ENCODE data around the gene APLP1.
A peak's percentile ranks its signal among the peaks of the same experiment; 100 is the strongest.
"Not testable (repeated sequence)": the region's sequence is repeated elsewhere in the genome, so short reads cannot be mapped to it uniquely, and the experiment has no call there.

APLP1 gene

DNA sequence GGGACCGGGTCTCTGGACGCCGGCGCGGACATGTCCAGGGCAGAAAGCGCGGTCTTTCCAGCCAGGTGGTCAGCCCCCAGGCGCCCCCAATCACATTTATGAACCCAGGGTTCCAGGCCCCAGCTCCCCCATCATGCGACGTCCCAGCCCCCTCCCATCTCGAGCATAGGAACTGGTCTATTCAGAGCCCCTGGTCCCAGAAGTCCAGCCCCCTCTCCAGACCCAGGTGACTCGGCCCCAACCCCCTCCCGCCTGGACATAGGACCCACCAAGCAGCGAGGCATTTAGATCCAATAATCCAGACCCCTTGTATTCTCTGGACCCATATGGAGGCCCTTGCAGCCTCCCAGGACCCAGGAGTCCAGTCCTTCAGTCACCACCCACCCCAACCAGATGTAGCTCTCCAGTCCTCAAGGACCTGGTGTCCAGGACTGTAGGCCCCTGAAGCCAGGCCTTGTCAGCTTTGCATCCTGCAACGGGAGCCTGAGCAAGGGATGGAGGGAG, 501 bp downstream of the APLP1 start:
- H3K27me3 Mint-ChIP-seq = peaks cover 81% of the 10 kb centered on the region
- H3K4me3 Mint-ChIP-seq = peak overlapping the region; percentile 65 to 71
- H3K9me3 Mint-ChIP-seq = no peaks in the 10 kb centered on the region
- H3K4me1 Mint-ChIP-seq = peaks cover 19% of the 10 kb centered on the region
- H3K27ac Mint-ChIP-seq = peak overlapping the region in 1 of 2 donors; percentile 10
- no peak for DNase-seq
- ATAC-seq = peak; percentile 0

DNA sequence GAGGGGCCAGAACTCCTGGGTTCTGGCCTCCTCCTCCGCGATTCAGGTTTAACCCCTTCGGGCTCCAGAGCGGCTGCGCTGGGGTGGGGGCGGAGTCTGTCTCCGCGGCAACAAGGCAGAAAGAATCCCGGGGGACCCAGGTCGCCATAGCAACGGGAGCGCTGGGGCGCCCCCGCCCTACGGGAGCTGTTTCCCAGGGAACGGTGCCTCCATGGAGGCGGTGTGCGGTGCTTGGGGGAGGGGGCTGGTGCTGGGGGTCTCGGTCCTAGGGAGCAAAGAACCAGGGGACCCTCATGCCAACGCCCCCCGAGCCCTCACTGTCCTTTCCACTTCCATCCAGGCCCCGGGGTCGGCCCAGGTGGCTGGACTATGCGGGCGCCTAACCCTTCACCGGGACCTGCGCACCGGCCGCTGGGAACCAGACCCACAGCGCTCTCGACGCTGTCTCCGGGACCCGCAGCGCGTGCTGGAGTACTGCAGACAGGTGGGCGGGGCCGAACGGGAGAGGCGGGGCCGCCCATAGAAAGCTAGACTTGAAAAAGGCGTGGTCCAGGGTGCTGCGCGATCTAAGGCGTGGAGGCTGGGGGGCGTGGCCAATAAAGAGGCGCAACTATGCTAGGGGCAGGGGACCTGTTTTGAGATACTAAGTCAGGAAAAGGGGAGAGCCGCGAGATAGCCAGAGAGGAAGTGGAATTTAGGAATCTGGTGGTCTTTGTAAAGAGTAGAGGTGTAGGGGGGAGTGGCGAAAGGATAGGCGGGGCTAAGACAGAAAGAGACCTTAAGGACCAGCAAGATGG, 1.2 kb downstream of the APLP1 start:
- no peak overlapping the region for H3K27ac Mint-ChIP-seq
- peaks cover 19% of the 10 kb centered on the region for H3K4me1 Mint-ChIP-seq
- peak overlapping the region; percentile 71 to 89 for H3K4me3 Mint-ChIP-seq
- ATAC-seq = peak; percentile 92
- H3K9me3 Mint-ChIP-seq = no peaks in the 10 kb centered on the region
- H3K27me3 Mint-ChIP-seq = peaks cover 75% of the 10 kb centered on the region
- peak; percentile 88 to 90 for DNase-seq

DNA sequence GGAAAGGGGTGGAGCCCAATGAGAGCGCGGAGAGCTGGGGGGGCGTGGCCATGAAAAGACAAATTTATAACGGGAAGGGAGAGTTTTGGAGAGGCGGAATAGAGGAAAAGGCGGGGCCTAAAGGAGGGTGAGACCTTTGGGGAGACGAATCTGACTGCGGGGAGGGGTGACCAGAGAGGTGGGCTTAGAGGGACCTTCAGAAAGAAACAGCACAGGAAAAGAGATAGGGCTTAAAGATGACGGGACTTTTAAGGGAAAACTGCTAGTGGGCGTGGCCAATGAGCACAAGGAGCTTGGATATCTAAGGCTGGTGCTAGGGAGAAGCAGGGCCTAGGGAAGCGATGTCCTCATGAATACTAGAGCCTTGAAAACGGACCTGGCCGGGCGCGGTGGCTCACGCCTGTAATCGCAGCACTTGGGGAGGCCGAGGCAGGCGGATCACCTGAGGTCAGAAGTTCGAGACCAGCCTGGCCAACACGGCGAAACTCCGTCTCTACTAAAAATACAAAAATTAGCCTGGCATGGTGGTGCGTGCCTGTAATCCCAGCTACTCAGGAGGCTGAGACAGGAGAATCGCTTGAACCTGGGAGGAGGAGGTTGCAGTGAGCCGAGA, 1.9 kb downstream of the APLP1 start:
- peaks cover 68% of the 10 kb centered on the region for H3K27me3 Mint-ChIP-seq
- DNase-seq, H3K9me3 Mint-ChIP-seq: not testable (repeated sequence)

DNA sequence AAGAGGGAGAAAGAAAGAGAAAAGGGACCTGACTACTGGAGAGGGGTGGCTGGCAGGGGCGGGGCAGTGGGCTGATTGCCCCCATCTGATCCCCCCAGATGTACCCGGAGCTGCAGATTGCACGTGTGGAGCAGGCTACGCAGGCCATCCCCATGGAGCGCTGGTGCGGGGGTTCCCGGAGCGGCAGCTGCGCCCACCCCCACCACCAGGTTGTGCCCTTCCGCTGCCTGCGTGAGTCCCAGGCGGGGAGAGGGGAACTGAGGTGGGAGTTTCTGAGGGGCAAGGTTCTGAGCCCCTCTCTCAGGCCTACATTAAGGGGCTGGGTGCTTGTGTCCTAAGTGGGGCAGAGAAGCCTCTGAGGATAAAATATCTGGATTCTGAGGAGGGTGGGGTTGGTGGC, 2.4 kb downstream of the APLP1 start:
- DNase-seq = no peak
- Mint-ChIP-seq H3K27me3 (peaks cover 63% of the 10 kb centered on the region), H3K27ac (no peak overlapping the region), H3K4me3 (no peak overlapping the region), H3K4me1 (peaks cover 19% of the 10 kb centered on the region), H3K9me3 (no peaks in the 10 kb centered on the region)
- no peak for ATAC-seq

More for the DNA sequence above, 1.9 kb downstream of the APLP1 start:
- not testable (repeated sequence) for H3K27ac Mint-ChIP-seq, ATAC-seq
- H3K4me1 Mint-ChIP-seq = peaks cover 19% of the 10 kb centered on the region
- peak overlapping the region; percentile 71 to 89 for H3K4me3 Mint-ChIP-seq

DNA sequence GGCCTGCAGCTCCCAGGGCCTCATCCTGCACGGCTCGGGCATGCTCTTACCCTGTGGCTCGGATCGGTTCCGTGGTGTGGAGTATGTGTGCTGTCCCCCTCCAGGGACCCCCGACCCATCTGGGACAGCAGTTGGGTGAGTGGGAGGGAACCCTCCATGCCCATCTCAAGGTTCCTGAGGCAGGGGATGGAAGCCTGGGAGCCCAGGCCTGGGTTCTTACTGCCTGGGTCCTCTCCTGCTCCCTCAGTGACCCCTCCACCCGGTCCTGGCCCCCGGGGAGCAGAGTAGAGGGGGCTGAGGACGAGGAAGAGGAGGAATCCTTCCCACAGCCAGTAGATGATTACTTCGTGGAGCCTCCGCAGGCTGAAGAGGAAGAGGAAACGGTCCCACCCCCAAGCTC, 3.2 kb downstream of the APLP1 start:
- no peak overlapping the region for H3K27ac Mint-ChIP-seq
- H3K4me3 Mint-ChIP-seq = no peak overlapping the region
- DNase-seq (no peak), ATAC-seq (no peak)
- H3K9me3 Mint-ChIP-seq = no peaks in the 10 kb centered on the region
- peaks cover 19% of the 10 kb centered on the region for H3K4me1 Mint-ChIP-seq
- peaks cover 55% of the 10 kb centered on the region for H3K27me3 Mint-ChIP-seq

DNA sequence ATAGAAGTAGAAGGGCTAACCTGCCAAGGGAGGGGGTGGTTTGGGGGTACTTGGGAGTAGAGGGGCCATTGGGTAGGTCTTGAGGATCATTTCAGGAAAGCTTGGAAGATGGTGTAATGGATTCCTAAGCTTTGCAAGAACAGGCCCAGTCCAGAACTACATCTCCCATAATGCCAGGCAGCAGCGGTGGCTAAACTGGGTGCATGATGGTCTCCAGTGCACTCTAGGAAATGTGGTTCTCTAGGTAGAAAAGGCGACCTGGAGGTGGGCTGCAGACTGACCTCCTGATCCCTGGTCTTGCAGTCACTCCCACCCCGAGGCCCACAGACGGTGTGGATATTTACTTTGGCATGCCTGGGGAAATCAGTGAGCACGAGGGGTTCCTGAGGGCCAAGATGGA, 3.8 kb downstream of the APLP1 start:
- no peak overlapping the region for H3K4me3 Mint-ChIP-seq
- peaks cover 50% of the 10 kb centered on the region for H3K27me3 Mint-ChIP-seq
- peaks cover 19% of the 10 kb centered on the region for H3K4me1 Mint-ChIP-seq
- H3K27ac Mint-ChIP-seq = no peak overlapping the region
- no peaks in the 10 kb centered on the region for H3K9me3 Mint-ChIP-seq
- ATAC-seq (no peak), DNase-seq (no peak)

DNA sequence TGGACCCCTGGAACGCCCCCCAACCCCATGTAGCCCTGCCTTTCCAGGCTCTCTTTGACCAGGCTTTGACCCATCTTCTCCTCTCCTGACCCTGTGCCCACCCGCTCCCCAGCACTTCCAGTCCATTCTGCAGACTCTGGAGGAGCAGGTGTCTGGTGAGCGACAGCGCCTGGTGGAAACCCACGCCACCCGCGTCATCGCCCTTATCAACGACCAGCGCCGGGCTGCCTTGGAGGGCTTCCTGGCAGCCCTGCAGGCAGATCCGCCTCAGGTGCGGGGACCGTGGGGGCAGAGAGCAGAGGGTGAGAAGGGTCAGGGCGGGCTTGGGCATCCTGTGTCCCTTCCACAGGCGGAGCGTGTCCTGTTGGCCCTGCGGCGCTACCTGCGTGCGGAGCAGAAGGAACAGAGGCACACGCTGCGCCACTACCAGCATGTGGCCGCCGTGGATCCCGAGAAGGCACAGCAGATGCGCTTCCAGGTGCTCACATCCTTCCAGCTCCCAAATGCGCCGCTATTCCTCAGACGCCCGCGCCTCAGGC, 6.1 kb downstream of the APLP1 start:
- Mint-ChIP-seq H3K4me3 (no peak overlapping the region), H3K9me3 (no peaks in the 10 kb centered on the region), H3K27me3 (peaks cover 56% of the 10 kb centered on the region), H3K27ac (no peak overlapping the region), H3K4me1 (peaks cover 17% of the 10 kb centered on the region)
- DNase-seq = no peak
- no peak for ATAC-seq

DNA sequence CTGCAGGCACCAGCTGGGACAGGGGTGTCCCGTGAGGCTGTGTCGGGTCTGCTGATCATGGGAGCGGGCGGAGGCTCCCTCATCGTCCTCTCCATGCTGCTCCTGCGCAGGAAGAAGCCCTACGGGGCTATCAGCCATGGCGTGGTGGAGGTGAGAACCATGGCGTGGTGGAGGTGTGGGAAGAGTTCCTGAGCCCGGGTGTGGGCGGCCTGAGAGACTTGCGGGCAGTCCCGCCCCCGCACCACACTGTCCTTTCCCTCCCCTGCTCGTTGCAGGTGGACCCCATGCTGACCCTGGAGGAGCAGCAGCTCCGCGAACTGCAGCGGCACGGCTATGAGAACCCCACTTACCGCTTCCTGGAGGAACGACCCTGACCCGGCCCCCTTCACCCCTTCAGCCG, 10.7 kb downstream of the APLP1 start:
- H3K27me3 Mint-ChIP-seq = peaks cover 32% of the 10 kb centered on the region

DNA sequence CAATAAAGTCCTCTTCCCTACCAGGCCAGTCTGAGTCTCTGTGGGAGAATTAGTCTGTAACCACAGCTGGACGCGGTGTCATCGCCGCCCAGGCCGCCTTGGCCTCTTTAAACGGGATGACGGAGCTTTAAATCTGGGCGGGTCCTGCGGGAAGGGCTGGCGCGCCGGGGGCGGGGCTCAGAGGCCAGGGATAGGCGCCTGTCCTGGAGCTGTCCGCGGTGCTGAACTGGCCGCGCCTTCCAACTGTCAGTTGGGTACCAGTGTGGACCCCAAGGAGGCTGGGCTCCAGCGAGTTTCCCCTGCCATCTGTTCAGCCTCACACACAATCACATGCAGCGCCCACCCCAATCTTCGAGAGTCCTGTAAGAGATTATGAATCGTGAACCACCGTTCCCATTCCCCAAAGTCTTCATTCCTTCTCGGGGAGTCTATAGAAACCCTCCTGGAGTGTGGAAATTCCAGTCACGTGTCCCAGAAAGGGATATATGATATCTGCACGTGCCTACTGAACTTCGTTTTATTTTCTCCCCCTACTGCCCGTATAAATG, 11.5 kb downstream of the APLP1 start:
- H3K4me3 Mint-ChIP-seq = peak overlapping the region in 1 of 2 donors; percentile 38
- H3K9me3 Mint-ChIP-seq = no peaks in the 10 kb centered on the region
- peak overlapping the region in 1 of 2 donors; percentile 92 for H3K27ac Mint-ChIP-seq
- peaks cover 13% of the 10 kb centered on the region for H3K4me1 Mint-ChIP-seq
- H3K27me3 Mint-ChIP-seq = peaks cover 32% of the 10 kb centered on the region
- ATAC-seq (peak; percentile 76), DNase-seq (peak; percentile 80)

More for the DNA sequence above, 10.7 kb downstream of the APLP1 start:
- peak overlapping the region in 1 of 2 donors; percentile 92 for H3K27ac Mint-ChIP-seq
- H3K9me3 Mint-ChIP-seq = no peaks in the 10 kb centered on the region
- DNase-seq (no peak), ATAC-seq (no peak)
- H3K4me3 Mint-ChIP-seq = no peak overlapping the region
- peaks cover 13% of the 10 kb centered on the region for H3K4me1 Mint-ChIP-seq

DNA sequence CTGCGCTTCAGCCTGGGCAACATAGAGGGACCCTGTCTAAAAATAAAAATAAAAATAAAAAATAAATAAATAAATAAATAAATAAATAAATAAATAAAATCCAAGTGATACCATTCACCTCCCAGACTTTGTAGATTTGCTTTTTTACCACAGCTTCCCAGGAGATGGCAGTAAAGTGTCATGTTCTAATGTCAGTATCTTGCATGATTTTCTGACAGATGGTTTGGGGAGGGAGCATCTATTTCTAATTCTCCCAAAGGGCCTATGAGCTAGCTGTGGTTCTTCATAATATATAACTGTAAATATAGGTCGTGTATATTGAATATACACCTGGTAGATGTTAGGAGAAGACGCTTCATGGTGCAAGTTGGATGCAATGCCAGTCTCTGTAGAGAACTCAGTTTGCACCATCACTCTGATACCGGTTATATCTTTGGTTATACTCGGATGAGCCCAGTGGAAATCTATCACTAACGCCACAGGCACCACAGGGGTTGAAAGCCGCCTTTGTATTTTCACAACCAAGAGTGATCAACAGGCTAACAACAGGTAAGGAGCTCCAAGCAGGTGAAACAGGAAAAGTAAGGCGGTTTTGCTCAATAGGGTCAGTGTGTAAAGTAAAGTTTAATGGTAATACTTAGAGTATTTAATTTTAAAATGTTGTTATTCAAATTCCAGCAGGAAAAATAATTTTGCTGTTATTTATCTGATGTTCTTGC, 13.9 kb downstream of the APLP1 start:
- H3K9me3 Mint-ChIP-seq = no peaks in the 10 kb centered on the region
- H3K27me3 Mint-ChIP-seq = peaks cover 30% of the 10 kb centered on the region
- no peak overlapping the region for H3K4me3 Mint-ChIP-seq
- peak; percentile 61 for ATAC-seq
- H3K27ac Mint-ChIP-seq = no peak overlapping the region
- H3K4me1 Mint-ChIP-seq = peaks cover 20% of the 10 kb centered on the region
- DNase-seq = peak; percentile 40 to 54

DNA sequence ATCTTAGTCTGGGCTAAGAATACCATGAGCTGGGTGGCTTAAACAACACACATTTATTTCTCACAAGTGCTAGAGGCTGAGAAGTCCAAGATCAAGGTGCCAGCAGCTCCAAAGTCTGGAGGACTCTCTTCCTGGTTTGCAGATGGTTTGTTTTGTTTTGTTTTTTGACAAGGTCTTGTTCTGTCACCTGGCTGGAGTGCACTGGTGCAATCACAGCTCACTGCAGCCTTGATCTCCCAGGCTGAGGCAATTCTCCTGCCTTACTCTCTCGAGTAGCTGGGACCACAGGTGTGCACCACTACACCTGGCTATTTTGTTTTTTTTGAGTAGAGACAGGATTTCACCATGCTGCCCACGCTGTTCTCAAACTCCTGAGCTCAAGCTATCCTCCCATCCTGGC, 15.5 kb downstream of the APLP1 start:
- no peak for DNase-seq
- no peaks in the 10 kb centered on the region for H3K9me3 Mint-ChIP-seq
- no peak overlapping the region for H3K27ac Mint-ChIP-seq
- peaks cover 26% of the 10 kb centered on the region for H3K4me1 Mint-ChIP-seq
- peak; percentile 37 for ATAC-seq
- peaks cover 14% of the 10 kb centered on the region for H3K27me3 Mint-ChIP-seq
- H3K4me3 Mint-ChIP-seq = no peak overlapping the region

DNA sequence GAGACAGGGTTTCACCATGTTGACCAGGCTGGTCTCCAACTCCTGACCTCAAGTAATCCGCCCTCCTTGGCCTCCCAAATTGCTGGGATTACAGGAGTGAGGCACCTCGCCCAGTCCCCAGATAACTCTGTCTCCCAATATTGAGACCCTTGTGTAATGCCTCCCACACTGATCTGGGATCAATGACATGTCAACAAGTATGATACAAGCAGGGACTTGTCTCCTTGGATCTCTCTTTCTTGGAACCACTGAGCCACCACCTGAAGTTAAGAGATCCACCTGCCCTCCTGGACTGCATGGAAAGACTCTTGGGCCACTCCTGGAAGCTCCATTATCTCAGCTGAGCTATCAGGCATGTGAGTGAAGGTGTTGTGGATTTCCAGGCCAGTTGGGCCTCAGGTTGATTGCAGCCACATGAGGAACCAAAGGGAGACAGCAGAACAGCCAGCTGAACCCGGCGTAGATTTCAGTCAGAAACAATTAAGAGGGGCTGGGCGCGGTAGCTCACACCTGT, 16.9 kb downstream of the APLP1 start:
- ATAC-seq = no peak
- no peak for DNase-seq
- Mint-ChIP-seq H3K4me1 (peaks cover 20% of the 10 kb centered on the region), H3K4me3 (no peak overlapping the region), H3K27ac (peak overlapping the region in 1 of 2 donors; percentile 66), H3K27me3 (peaks cover under 1% of the 10 kb centered on the region), H3K9me3 (no peaks in the 10 kb centered on the region)

DNA sequence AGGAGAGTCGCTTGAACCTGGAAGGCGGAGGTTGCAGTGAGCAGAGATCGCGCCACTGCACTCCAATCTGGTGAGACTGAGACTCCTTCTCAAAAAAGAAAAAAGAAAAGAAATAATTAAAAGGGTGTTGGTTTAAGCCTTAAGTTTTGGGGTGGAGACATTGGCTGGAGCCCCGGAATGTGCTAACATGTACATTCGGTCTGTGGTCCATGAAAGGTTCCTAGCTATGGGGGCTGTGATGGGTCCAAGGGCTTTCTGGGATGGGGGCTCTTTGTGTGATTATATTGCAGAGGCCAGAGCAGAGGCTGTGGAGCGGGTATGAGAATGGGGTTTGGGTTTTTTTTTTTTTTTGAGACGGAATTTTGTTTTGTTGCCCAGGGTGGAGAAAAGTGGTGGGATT, 17.5 kb downstream of the APLP1 start:
- Mint-ChIP-seq H3K9me3 (no peaks in the 10 kb centered on the region), H3K27me3 (no peaks in the 10 kb centered on the region), H3K27ac (peak overlapping the region in 1 of 2 donors; percentile 91), H3K4me3 (no peak overlapping the region), H3K4me1 (peaks cover 24% of the 10 kb centered on the region)
- ATAC-seq = no peak
- DNase-seq = no peak

DNA sequence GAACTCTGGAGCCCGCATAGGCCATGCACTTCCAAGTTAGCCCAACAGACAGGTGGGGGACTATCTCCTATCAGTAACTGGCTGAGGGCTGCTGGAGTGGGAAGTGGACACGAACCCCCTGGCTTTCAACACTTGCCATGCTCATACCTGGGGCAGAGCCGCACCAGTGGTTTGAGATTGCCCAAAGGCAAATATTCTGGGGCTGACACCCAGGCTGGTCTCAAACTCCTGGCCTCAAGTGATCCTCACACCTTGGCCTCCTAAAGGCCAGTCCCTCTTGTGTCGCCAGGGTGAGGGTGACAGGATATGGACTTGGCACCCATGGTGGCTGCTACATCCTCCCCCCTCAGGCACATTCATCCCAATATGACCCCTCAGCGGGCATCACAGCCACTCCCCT, 18.8 kb downstream of the APLP1 start:
- H3K27me3 Mint-ChIP-seq = no peaks in the 10 kb centered on the region
- H3K4me1 Mint-ChIP-seq = peaks cover 26% of the 10 kb centered on the region
- no peaks in the 10 kb centered on the region for H3K9me3 Mint-ChIP-seq
- no peak overlapping the region for H3K4me3 Mint-ChIP-seq
- DNase-seq (no peak), ATAC-seq (no peak)
- H3K27ac Mint-ChIP-seq = no peak overlapping the region

DNA sequence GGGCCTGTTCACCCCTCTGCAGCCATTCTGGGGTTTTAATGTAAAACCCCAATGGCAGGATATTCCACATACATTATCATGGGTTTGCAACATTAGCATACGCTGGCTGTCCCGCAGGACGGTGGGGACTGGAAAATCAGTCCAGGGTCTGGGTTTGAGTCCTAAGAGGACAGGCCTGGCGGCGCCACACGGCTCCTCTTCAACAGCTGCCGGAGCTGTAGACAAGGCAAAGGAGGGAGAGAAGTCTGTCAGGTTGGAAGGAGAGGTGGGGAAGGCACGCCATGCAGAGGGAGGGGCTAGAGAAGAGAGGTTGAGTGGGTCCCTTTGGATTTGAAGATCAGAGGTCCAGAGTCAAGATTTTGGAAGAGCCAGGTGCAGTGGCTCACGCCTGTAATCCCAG, 20.0 kb downstream of the APLP1 start:
- Mint-ChIP-seq H3K9me3 (no peaks in the 10 kb centered on the region), H3K4me1 (peaks cover 37% of the 10 kb centered on the region), H3K27me3 (no peaks in the 10 kb centered on the region), H3K4me3 (no peak overlapping the region), H3K27ac (no peak overlapping the region)
- DNase-seq = no peak
- ATAC-seq = no peak

All from stimulated activated naive CD8-positive, alpha-beta T cell treated with anti-CD3 and anti-CD28 coated beads, Interleukin-15, amount 100 ng/mL, for 72 hours (primary cell).